SK-N-SH (cell line): Measurements from ENCODE around the gene MACROD2. TPM values are rescaled to one million over a fixed set of nuclear protein-coding genes. Genes with fewer than 3 reads are reported as not detected.

Experiments
- CTCF ChIA-PET: fragments of 300-600, 350-600 bp; formaldehyde crosslinking; extraction: SDS; loops from one replicate; lab custom pipeline; 2021; lab: Yijun Ruan, JAX
- POLR2A ChIA-PET: fragments of 350-600 bp; sonication (Branson Sonifier 250); formaldehyde crosslinking; extraction: SDS; loops from one replicate; lab custom pipeline; 2020; ENCODE audit warnings: antibody characterized with exemption, inconsistent platforms; lab: Yijun Ruan, JAX
- DNase-seq: peaks from one replicate; pipeline ENCODE4 v3.0.0; 2012
- H2AFZ ChIP-seq: fragments of 200-600 bp; sonication (generic); 2 replicates; pipeline ENCODE4 v1.8.1; 2016; ENCODE audit warnings: antibody characterized with exemption, mild to moderate bottlenecking, low read depth
- H3F3A ChIP-seq: fragments of 200-600 bp; sonication (generic); replicated peaks from 2 replicates; pipeline ENCODE3; 2016; ENCODE audit warnings: antibody characterized with exemption, mild to moderate bottlenecking; ENCODE audit not compliant: insufficient read depth
- H3K27ac ChIP-seq, 2 experiments: fragments of 200-500 bp in 1 of 2; fragments of 200-600 bp in 1 of 2; sonication (Bioruptor generic) in 1 of 2; sonication (generic), shearing (Covaris generic) in 1 of 2; 2 replicates each; pipeline versions ENCODE4 v1.5.1 to v1.6.1; 2014 to 2016; ENCODE audit warnings: low read depth in 2 of 2, inconsistent platforms in 1 of 2, low read length in 1 of 2, mild to moderate bottlenecking in 1 of 2, mixed read lengths in 1 of 2
- H3K27me3 ChIP-seq: fragments of 200-600 bp; sonication (generic), shearing (Covaris generic); 2 replicates; pipeline ENCODE4 v1.6.1; 2016; ENCODE audit warnings: mixed run types; ENCODE audit not compliant: insufficient read depth
- H3K36me3 ChIP-seq, 2 experiments: fragments of 200-500 bp in 1 of 2; fragments of 200-600 bp in 1 of 2; sonication (Bioruptor generic) in 1 of 2; sonication (generic) in 1 of 2; replicated peaks in 1 of 2; 2 replicates each; pipeline versions ENCODE3 to v1.5.1; 2014 to 2016; ENCODE audit warnings: low read length in 1 of 2, mild to moderate bottlenecking in 1 of 2; ENCODE audit not compliant: insufficient read depth in 2 of 2, control insufficient read depth in 1 of 2
- H3K4me1 ChIP-seq, 2 experiments: fragments of 200-500 bp in 1 of 2; fragments of 200-600 bp in 1 of 2; sonication (Bioruptor generic) in 1 of 2; sonication (generic), shearing (Covaris generic) in 1 of 2; 2 replicates each; pipeline versions ENCODE4 v1.5.1 to v1.6.1; 2014 to 2016; ENCODE audit warnings: low read depth in 1 of 2, low read length in 1 of 2, mixed run types in 1 of 2; ENCODE audit not compliant: insufficient read depth in 2 of 2, control insufficient read depth in 1 of 2
- H3K4me2 ChIP-seq: fragments of 200-600 bp; sonication (generic), shearing (Covaris generic); 2 replicates; pipeline ENCODE4 v1.6.1; 2017; ENCODE audit warnings: mixed run types
- H3K4me3 ChIP-seq, 2 experiments: fragments of 200-500 bp in 1 of 2; fragments of 200-600 bp in 1 of 2; sonication (Bioruptor generic) in 1 of 2; sonication (generic), shearing (Covaris generic) in 1 of 2; 2 replicates each; pipeline versions ENCODE4 v1.5.1 to v1.8.1; 2014 to 2016; ENCODE audit warnings: low read depth in 2 of 2, inconsistent platforms in 1 of 2, low read length in 1 of 2, mild to moderate bottlenecking in 1 of 2, mixed read lengths in 1 of 2, moderate library complexity in 1 of 2
- H3K79me2 ChIP-seq: fragments of 200-600 bp; sonication (generic); 2 replicates; pipeline ENCODE4 v1.8.1; 2017; ENCODE audit warnings: mild to moderate bottlenecking; ENCODE audit not compliant: insufficient read depth
- H3K9ac ChIP-seq: fragments of 200-600 bp; sonication (generic); 2 replicates; pipeline ENCODE4 v1.6.1; 2017; ENCODE audit warnings: mixed run types
- H3K9me2 ChIP-seq: fragments of 200-600 bp; sonication (generic); 2 replicates; pipeline ENCODE4 v1.6.1; 2017; ENCODE audit warnings: mixed run types
- H3K9me3 ChIP-seq: fragments of 200-600 bp; sonication (generic); 2 replicates; pipeline ENCODE4 v1.6.1; 2017; ENCODE audit warnings: mixed run types, mild to moderate bottlenecking, moderate library complexity
- H4K20me1 ChIP-seq: fragments of 200-600 bp; sonication (generic); 2 replicates; pipeline ENCODE4 v1.6.1; 2017; ENCODE audit warnings: mild to moderate bottlenecking, mixed run types; ENCODE audit not compliant: insufficient read depth
- EP300 ChIP-seq, 2 experiments: IDR thresholded peaks; 2 replicates each; pipeline versions ENCODE4 v1.4.0 to v1.6.1; 2012; ENCODE audit warnings: borderline replicate concordance in 1 of 2, low read depth in 1 of 2, low read length in 1 of 2
- FOSL2 ChIP-seq: IDR thresholded peaks from 2 replicates; pipeline ENCODE4 v1.4.0; 2012; ENCODE audit warnings: low read depth, mild to moderate bottlenecking, moderate library complexity, borderline replicate concordance
- GABPA ChIP-seq: IDR thresholded peaks from 2 replicates; pipeline ENCODE4 v1.4.0; 2012; ENCODE audit warnings: low read depth, mild to moderate bottlenecking
- NRF1 ChIP-seq: IDR thresholded peaks from 2 replicates; pipeline ENCODE4 v1.6.1; 2012; ENCODE audit warnings: low read depth, mild to moderate bottlenecking, low read length
- PBX3 ChIP-seq: IDR thresholded peaks from 2 replicates; pipeline ENCODE4; 2012
- RAD21 ChIP-seq: IDR thresholded peaks from 2 replicates; pipeline ENCODE4 v1.6.1; 2012; ENCODE audit warnings: mild to moderate bottlenecking, low read length
- REST ChIP-seq: IDR thresholded peaks from 2 replicates; pipeline ENCODE4 v1.6.1; 2012; ENCODE audit warnings: mild to moderate bottlenecking, low read depth, low read length, moderate library complexity
- SIN3A ChIP-seq: IDR thresholded peaks from 2 replicates; pipeline ENCODE4 v1.6.1; 2012; ENCODE audit warnings: low read depth, mild to moderate bottlenecking, low read length, moderate library complexity, borderline replicate concordance
- USF1 ChIP-seq: IDR thresholded peaks from 2 replicates; pipeline ENCODE4 v1.4.0; 2012; ENCODE audit warnings: low read depth, borderline replicate concordance
- ZBTB33 ChIP-seq: IDR thresholded peaks from 2 replicates; pipeline ENCODE4 v1.4.0; 2012; ENCODE audit warnings: low read depth, borderline replicate concordance
- WGBS: methylation state at CpG from one replicate; pipeline ENCODE4 v1.1.6; 2017; ENCODE audit warnings: low lambda C conversion rate; 5-methylcytosine and 5-hydroxymethylcytosine counted together
- polyA plus RNA-seq, 3 experiments: library from polyadenylated mRNA; depleted of rRNA; stranded (reverse); fragments of >200 nt; gene quantifications; 2 replicates each; pipeline ENCODE4 v1.2.3, GENCODE V29; 2012

The MACROD2 gene
- polyA plus RNA-seq, 1 of the 3 experiments (the other 2 are of a cell fraction): 0.33 TPM

- Histone ChIP-seq H3K36me3 (no peaks in the 10 kb centered on the region), H3K4me2 (no peak overlapping the region), H3K9me2 (no peaks in the 10 kb centered on the region), H3K4me3 (no peak overlapping the region), H3K27me3 (no peaks in the 10 kb centered on the region), H3K27ac (no peak overlapping the region), H3K9me3 (no peaks in the 10 kb centered on the region), H3K4me1 (no peaks in the 10 kb centered on the region), H3F3A (no peaks in the 10 kb centered on the region), H3K79me2 (no peaks in the 10 kb centered on the region), H4K20me1 (no peaks in the 10 kb centered on the region), H3K9ac (no peak overlapping the region), H2AFZ (no peak overlapping the region)
- WGBS: 26% methylated on average over 1 of the region's 1 CpG
- ChIA-PET CTCF (no interaction called here), POLR2A (no interaction called here)
- DNase-seq: no peak
- TF ChIP-seq GABPA (no peak), PBX3 (no peak), RAD21 (no peak), NRF1 (no peak), REST (no peak), EP300 (IDR thresholded peaks at IDR 0.05; ENCODE audit: borderline replicate concordance in 1 of 2, low read depth in 1 of 2, low read length in 1 of 2) (no peak), USF1 (no peak), SIN3A (no peak), ZBTB33 (no peak), FOSL2 (no peak)
Observed at GRCh38 chr20:14093652-14094051, 98.3 kb downstream of the MACROD2 start.
